Central memory CD4-positive, alpha-beta T cell (primary cell): ENCODE measurements around the gene SELENOO.

ENCODE experiments used
- DNase-seq: peaks from one replicate; pipeline ENCODE4 v3.0.0; 2022

Gene SELENOO

DNA sequence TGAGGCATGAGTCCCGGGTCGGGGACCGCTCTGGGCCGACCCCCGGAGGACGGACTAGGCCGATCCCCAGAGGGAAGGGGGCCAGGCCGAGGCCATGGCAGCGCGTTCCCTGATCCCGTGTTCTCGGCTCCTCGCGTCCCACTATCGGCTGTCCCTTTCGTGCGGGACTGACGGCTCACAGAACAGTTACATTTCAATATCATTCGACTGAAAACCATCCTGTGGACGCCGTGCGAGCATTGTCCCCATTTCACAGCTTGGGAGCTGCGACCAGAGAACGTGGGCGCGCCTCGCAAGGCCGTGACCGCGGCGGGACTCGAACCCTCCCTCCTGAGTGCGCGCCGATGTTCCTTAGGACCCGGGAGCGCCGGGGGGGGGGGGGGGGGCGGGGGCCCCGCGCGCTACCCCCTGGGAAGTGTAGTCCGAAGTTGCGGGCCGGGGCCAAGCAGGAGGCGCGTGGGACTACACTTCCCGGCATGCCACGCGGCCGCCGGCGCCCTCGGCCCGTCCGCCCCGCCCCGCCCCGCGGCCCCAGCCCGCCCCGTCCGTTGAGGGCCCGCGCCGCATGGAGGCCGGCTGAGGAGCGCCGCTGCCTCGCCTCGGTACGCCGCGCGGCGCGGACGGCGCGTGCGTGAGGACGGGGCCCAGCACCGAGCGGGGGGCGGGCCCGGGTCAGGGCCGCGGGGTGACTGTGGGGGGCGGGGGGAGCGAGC, 15.3 kb upstream of the SELENOO start, which contains the start of gene TRABD:
Gene TRABD, plus strand, starts transcription at position 539 of the 713 bp plus-strand sequence. CDS start 7,148 bp downstream, outside the sequence.
- peak; percentile 87 for DNase-seq

DNA sequence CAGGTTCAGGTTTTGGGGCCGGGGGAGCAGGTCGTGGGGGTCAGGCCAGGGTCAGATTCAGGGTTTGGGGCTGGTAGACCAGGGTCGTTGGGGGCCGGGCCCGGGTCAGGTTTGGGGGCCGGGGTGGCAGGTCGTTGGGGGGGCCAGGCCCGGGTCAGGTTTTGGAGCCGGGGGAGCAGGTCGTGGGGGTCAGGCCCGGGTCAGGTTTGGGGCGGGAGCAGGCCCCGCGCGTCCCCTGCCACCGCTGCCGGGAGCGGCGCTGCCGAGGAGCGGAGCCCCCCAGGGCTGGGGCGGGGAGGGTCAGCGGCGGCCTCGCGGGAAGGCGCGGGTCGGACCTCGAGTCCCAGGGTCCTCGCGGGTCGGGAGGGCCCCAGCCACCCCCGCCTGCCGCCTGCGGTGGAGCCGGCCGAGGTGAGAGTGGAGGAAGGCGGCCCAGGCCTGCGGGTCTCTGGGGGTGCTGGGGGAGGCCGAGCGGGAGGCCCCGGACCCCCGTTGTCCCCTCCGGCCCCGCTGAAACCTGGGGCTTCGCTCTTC, 14.6 kb upstream of the SELENOO start:
- DNase-seq: no peak

DNA sequence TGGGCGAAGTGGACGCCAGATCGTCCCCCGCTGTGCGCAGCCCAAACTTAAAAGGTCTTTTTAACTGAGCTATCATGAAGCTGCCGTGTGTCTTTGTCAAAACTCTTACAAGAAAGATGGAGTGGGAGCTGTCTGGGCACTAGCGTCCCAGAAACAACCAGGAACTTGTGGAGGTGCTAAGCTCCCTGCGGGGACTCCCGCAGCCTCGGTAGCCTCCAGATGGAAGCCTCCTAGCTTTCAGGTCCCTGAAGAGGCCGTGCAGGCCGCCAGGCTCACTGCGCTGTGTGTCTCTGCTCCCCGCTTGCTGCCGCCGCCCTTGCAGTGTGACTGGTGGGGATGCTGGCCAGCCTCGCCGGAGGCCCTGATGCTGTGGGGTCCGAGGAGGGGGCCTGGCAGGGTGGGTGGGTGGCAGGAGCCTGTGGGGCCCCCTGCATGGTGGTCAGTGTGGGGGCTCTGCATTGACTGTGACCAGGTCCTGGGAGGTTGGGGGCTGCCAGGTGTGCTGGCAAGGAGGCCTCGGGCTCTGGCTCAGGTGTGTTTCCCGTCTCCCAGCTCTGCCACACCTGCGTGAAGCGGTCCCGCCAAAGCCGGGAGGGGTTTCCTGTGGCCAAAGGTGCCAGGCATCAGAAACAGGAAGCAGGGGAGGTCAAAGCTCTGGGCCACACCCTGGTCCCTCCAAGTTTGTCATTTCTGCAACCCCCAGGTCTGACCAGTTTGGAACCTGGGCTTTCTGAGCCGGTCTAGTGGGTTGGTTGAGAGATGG, 13.9 kb upstream of the SELENOO start:
- DNase-seq: no peak

DNA sequence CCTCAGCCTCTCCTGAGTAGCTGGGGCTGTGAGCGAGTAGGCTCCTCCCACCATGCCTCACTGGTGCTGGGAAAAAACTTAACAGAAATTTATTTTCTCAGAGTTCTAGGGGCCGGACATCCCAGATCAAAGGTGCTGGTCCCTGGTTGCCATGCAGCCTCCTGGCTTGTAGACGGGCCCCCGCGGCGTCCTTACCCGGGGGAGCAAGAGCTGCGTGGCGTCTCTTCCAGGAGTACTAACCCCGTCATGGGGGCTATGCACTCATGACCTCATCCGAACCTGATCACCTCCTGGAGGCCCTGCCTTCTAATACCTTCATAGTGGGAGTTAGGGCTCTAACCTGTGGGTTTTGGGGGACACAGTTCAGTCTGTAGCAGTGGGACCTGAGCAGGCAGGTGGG, 12.5 kb upstream of the SELENOO start:
- no peak for DNase-seq

DNA sequence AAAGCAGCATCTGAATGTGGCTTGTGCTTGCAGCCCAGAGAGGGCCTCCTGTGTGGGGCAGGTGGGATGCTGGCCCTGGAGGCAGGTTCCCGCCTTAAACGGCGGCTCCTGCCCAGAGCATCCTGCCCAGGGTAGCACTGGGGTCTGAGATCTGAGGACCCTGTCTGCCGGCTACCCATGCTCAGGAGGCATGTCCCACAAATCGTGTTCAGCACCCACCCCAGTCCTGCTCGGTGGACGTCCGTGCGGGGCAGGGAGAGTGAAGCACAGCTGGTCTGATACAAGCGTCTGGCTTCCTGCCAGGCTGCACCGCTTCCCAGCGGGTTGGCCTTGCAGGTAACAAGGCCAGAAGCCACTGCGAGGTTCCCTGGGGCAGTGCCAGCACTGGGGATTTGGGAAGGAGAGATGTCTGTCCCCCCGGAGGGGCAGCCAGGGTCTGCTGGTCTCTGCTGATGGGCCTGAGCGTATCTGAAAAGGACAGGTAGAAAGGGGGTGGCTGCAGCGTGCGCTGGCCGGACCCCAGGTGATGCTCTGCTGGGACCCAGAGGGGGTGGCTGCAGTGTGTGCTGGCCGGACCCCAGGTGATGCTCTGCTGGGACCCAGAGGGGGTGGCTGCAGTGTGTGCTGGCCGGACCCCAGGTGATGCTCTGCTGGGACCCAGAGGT, 11.5 kb upstream of the SELENOO start:
- DNase-seq: no peak

DNA sequence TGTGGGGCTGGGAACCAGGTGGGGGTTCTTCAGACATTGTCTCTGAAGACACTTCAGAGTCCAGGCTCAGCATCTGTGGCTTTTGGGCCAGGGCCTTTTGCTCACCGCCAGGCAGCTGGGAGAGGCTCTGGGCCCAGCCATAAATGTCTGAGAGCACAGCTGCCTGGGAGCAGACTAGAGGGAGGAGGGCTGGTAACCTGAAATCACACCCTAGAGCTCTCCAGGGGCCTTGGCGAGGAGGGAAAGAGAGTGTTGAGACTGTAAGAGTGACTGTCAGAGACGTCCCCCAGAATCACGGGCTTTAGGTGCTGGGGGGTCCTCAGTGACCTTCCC, 11.0 kb upstream of the SELENOO start:
- no peak for DNase-seq

DNA sequence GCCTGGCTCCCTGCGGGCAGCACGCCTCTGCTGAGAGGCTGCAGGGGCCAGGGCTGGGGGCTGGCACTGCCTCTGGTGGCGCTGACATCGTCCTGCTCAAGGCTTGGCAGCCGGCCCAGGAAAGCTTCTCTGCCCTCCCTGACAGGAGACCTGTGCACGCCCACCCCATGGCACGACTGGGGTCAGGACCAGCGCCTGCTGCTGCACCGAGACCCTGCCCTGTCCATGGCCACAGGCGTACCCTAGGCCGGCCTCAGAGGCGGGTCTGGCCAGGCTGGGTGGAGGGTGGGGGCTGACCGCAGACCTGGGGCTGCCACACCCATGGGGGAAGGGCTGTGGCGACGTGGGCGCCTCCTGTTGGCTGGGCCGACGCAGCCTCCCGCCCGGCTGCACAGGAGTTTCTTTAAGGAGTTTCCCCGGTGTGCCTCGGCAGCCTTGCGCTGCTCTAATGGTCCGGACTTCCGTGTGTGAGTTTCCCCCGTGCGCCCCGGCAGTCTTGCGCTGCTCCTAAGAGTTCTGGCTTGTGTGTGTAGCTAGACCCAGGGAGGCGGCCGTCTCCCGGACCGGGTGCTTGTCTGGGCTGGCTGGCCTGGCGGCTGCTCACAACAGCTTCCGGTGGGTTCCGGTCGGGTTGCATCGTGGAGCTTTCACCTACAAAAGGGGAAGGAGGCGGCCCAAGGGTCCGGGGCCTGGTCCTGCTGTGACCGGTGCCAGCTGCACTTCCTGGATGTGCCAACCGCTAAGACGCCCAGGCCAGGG, 10.4 kb upstream of the SELENOO start:
- DNase-seq: peak; percentile 84

DNA sequence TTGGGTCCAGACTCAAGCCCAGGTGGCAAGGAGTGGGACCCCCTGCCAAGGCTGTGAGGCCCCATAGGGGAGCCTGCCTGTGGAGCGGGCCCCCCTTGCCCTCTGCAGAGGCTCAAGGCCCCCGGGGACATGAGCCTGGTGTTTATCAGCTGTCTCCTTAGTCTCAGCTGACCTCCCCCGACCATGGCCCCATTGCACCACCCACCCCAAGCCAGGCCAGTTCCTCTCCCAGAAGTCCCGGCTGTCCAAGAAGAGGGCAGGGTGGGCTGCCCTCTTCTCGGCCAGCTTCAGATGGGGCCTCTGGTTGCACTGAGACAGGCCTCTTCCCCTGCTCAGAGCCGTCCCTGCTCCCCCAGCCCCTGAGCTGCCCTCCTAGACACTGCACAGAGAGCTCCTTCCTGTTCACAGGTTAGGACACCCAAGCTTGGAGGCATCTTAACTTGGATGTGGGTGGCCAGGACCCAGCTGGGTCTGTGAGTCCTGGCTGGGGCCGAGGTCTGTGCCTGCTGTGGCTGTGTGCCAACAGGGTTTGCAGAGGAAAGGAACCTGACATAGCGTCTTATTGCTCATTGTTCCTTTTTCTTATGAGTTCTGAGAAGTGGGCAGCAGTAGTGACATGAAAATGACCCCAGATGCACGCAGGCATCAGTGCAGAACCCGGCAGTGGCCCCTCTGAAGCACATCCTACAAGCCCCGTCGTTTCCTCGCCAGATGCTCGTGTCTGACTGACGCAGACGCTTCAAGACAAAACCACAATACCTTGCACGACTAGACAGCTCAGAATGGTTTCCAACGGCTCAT, 9.7 kb upstream of the SELENOO start:
- peak; percentile 91 for DNase-seq

DNA sequence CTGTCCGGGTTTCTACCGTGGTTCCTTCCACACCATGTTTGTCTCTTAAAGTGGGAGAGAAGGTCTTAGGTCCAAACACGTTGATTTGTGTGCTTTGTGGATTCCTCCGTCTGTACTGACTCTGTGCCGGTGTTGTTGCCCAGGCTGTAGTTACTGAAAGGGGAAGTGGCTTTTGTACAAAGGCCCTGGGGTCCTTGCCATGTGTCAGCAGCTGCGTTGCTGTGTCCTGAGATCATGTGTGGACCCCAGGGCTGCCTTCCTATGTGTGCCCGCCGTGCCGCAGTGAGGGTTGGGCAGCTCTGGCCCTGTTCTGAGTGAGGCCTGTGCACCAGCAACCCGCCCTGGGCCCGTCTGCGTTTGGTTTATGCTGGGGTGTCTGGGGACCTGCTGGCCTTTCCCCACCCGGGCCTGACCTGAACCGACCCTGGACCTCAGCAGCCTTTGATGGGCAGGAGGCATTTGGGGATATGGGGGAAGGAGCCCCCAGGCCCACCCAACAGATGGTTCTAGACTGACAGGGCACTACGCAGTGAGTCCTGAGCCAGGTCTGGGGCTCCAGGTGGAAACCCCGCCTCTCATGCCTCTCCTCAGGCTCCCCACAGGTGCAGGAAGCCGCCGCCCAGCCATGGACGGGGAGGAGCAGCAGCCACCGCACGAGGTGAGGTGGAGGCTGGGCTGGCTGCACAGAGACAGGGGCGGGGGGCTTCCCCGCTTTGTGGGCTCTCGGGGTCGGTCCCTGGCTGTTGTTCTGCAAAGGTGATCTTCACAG, 8.2 kb upstream of the SELENOO start:
- peak; percentile 67 for DNase-seq

DNA sequence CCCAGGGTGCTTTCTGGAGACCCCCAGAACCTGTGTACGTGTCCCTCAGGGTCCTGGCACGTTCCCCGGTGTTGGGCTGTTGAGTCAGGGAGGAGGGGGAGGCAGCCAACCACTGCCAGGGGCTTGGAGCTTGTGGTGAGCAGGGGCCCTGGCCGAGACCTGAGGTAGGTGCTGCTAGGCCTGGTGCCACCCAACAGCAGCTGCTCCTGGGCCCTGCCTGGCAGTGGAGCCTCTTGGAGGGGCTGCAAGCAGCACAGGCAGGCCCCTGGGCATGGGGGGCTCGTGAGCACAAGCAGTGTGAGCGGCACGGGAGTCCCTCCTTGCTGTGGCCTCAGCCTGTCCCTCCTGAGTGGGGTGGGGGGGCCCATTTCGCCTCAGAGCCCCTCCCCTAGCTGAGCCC, 7.2 kb upstream of the SELENOO start:
- DNase-seq: no peak

DNA sequence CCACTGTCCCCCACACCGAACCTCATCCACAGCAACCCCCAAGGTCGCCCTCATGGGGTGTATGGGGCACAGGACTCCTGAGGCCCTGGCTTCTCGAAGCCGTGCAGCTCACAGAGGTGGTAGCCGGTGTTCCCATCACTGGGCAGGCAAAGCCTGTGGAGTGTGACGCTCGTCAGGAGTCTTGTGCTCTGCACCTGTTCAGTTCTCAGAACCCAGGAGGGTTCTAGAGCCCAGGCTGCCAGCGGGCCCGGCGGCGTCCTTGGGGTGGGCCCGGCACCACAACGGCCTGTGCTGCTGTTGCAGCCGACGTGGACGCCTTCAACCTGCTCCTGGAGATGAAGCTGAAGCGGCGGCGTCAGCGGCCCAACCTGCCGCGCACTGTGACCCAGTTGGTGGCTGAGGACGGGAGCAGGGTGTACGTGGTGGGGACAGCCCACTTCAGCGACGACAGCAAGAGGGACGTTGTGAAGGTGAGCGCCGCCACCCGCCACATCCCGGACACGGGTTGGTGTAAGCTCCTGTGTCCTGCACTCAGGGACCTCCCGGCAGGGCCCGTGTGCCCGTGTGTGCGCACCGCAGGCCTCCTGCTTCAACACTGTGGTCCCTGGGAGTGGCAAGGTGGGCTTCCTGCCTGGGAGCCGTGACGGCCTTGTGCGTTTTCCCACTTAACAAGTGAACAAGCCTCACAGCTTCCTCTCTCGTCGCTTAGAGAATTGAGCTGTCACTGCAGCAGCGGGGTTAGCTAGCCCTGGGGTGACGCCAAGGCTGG, 6.6 kb upstream of the SELENOO start:
- no peak for DNase-seq

DNA sequence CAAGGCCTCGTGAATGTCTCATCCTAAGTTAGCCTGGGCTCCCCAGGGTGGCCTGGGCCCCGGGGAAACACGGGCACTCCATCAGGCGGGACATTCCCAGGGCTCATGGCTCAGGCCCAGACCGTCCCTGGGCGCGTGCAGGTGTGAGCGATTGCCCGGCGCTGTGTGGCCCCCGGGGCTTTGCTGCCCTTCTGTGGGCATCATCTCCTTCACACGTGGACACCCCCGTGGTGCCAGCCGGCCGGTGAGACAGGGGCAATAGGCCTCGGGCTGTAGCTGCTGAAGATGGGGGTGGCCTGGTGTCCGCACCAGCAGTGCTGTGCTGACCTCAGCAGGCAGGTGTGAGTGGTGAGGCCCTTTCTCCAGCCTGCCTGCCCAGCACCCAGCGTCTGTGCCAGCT, 4.6 kb upstream of the SELENOO start:
- no peak for DNase-seq

DNA sequence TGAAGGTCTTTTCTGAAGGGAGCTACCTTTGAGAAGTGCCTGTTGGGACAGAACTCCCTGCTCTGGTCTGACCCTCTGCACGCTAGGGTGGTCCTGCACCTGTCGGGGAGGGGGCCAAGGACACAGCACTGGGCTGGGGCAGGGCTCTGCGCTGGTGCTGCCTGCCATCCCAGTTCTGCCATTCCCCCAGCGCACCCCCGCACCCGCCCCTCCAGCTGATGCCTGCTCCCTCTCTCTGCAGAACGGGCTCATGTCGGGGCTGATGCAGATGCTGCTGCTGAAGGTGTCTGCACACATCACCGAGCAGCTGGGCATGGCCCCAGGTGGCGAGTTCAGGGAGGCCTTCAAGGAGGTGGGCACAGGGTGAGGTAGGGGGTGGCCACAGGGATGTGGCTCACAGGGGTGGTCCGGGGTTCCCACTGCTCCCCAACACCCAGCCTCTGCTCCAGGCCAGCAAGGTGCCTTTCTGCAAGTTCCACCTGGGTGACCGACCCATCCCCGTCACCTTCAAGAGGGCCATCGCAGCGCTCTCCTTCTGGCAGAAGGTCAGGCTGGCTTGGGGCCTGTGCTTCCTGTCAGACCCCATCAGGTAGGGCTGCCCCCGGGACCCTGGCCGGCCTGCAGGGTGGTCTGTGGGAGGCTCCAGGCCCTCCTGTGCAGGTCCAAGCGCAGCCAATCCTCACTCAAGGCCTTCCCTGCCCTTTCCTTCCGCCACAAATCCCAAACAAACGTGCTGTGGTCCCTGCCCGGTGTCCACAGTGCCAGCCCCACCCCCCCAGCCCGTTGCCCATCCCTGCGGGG, 3.6 kb upstream of the SELENOO start:
- DNase-seq: no peak

DNA sequence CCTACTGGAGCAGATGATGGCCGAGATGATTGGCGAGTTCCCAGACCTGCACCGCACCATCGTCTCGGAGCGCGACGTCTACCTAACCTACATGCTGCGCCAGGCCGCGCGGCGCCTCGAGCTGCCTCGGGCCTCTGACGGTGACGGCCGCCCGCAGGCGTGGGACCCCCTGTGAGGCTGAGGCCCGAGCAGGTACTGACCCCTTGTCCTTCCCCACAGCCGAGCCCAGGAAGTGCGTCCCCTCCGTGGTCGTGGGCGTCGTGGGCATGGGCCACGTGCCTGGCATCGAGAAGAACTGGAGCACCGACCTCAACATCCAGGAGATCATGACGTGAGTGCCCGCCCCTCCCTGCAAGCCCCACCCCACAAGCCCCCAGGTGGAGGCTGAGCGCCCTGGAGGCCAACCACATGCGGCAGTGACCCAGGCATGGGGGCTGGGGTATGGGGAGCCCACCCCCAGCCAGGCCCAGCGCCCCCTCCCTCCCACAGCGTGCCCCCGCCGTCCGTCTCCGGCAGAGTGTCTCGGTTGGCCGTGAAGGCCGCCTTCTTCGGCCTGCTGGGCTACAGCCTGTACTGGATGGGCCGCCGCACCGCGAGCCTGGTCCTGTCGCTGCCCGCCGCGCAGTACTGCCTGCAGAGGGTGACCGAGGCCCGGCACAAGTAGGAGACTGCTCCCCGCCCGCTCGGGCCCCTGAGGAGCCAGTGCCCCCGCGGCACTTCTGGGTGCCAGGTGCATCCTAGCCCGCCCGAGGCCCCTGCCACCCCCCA, 2.8 kb upstream of the SELENOO start:
- no peak for DNase-seq

DNA sequence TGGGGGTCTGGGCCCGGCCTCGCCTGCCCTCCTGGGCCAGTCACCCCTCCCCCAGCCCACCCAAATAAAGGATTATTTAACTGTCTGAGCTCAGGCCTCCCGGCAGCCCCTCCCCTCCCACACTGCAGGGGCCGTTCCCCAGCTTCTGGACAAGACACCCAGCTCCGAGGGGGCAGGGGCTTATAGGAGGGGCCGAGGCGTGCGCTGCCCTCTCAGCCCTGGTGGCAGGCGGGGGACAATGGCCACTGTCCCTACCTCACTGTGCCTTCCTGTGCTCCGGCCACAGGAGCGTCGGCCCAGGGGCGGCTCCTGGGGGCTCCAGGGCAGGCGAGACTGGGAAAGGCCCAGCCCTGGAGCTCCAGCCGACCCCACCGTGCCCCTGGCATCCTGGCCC, 2.2 kb upstream of the SELENOO start:
- no peak for DNase-seq

DNA sequence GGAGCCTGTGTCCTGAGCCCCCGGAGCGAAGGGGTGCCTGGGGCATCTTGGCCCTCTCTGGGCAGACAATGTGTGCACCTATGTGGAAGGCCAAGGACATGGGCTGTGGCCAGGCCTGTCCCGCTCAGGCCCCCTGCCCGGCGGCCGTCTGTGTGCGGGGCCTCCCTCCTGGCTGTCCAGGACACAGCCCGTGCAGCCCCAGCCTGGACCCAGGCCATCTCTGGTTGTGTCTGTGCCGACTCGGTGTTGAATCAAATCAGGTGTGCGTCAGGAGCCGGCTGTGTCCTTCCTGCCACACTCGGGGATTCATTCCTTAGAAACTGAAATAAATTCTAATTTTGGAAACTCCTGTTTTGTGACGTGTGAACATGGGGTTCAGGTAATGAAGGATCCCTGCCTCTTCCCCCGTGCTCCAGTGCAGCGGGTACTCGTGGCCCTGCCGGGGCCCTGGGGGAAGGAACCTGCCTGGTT, 1.5 kb upstream of the SELENOO start:
- no peak for DNase-seq

DNA sequence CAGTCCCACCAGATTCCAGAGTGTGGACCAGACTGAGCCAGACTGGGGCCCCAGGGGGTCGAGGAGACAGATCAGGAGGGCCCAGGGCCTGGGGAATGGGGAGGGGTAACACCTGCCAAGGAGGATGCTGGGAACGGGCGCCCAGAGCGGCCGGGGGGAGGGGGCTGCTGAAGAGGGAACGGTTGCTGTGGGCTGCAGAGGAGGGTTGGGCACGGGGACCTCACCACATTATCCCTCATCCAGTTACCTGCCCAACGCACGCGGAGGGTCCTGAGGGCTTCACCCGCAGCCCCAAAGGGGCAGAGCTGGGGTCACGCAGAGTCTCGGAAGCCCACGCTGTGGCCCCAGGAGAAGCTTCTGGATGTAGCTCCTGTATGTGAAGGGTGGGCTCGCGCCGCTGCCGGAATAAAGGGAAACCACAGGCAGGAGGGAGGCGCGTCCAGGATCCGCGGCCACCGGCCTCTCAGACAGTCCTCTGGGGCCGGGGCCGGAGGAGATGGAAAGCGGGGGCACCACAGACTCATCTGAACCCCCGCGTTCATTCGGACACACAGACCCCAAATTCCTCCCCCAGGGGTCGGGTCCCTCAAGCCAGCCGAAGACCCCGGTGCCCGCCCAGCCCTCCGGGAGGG, 866 bp upstream of the SELENOO start:
- no peak for DNase-seq
